ENCODE results near the gene LRMDA.

Gene LRMDA

DNA sequence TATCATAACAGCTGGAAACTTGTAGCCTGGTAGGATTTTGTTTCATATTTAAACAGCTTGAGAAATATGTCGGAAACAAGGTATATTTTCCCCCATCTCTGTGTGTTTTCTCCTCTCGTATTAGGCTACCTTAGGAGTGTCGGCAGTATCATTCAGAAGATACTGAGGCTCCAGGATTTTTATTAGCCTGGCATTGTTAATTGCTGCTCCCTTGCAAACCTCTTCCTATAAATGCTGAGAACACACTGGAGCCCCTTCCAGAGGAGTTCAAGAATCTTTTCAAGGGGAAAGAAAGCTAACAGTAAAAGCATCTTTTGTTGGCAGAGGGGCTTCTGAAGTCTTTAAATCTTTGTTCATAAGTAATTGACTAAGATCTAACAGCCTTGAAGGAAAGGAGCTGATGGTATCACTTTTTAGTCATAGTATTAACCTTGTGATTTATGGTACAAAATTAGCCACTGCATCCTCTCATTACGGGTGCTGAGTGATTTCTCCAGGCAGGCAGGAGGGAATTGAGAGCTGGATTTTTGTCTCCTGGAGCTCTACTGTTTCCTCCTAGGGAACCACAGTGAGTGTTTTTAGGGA, 998.7 kb downstream of the LRMDA start:
- in situ Hi-C loops (cut with HindIII; ENCODE audit: low sequenced_read_pairs) = no loop called here

DNA sequence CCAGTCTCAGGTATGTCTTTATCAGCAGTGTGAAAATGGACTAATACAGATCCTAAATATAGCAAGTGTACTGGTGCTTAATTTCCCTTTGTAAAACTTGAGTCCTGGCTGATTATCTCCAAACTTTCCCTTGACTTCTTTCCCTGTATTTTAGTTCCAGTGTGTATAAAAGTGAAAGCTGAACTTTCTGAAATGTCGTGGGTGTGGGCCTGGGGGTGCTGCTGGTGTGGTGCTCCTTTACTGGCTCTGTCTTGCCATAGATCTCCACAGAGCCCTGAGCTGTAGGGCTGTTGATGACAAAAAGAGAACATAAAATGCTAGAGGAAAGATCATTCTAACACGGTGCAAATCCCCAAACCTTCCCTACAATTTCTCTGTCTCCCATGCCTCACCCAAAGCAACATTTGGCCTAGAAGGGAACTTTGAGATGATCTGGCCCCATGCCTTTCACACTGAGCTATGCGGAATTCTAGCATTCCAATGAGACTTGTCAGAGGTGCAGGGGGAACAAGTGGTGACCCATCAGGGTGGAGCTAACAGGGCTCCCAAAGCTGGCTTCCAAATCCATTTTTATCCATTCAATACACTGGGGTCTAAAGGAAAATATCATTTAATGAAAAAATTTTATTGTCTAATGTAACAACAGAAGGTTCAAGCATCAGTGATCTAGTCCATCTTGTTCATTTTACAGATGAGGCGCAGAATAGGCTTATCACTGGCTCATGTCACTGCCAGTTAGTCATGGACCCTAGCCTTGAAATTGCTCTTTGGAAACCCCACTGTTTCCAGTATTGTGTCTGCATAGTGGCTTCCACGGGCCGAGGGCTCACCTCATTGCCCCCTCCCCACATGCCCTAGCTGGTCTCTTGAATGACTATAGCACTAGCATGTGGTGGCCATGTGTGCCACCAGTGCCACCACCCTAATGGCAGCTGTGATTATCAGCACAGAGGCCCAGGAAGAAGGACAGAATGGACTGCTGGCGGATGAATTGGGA, 1000.9 kb downstream of the LRMDA start:
- in situ Hi-C loops (cut with HindIII; ENCODE audit: low sequenced_read_pairs) = no loop called here

DNA sequence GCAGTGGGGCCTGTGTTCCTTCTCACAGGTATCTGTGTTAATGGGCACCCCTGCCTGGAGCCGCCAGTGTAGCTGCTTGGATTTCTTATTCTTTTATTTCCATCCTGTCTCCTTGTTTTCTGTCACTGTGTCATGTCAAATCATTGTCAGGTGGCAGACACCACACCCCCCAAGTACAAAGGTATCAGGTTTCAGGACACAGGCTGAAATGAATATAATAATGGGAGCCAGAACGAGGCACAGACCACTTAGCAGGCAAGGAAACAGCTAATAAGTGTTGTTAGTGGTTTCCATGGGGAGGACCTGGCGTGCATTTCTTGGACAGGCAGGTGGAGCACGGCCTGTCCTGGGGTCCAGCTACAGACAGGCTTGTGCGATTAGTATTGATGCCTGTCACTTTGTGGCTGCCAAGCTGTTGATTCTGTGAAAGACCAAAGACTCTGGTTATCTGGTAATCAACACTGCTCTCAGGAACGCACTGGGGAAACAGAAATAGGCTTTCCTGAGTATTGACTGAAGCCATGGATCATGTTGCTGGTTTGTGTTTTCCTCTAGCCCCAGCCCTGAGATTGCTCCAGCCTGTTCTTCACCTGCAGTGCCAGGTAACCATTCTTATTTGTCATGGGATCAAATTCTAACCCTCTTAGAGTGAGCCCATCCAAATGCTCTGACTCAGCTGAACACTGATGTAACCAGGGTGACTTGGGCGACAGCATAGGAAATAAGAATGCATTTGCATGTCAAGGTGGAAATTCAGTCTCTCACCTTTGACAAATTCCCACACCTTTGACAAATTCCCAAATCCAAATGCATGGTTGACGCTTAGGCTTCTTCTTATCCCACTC, 1002.0 kb downstream of the LRMDA start:
- in situ Hi-C loops (cut with HindIII; ENCODE audit: low sequenced_read_pairs) = no loop called here

DNA sequence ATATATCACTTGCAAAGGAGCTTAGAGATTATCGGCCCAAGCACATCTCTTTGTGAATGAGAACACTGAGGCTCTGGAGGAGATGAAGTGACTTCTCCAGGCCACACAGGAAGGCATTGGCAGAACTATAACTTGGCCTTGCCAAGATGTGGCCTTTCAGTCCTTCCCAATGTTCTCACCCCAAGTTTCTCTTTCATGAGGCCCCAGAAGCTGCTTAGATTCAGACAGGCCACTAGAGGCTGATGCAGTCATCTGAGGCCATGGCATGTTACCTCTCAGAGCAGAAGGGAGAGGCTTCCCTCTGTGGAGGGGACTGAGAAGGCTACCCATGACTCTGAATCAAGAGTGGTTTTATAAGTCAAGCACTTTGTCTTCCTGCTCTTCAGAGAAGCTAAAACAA, 1003.7 kb downstream of the LRMDA start:
- in situ Hi-C loops (cut with HindIII; ENCODE audit: low sequenced_read_pairs) = no loop called here

DNA sequence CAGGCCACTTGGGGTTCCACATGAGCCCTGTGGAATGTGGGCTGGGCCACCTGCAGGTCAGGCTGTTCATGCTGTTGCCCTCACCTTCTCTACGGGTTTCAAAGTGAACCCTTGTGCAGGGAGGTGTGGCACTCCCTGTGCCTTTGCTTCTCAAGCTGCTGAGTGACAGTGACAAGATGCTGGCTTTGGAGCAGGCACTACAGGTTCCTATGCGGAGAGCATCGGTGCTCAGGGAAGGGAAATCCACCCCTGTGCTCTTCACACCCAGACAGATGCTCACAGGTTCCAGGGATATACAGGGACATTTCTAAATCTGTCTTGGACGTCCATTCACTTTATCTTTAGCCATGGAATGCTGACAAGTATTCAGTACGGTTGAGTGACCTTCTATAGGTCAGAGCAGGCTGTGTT, 1005.0 kb downstream of the LRMDA start:
- in situ Hi-C loops (cut with HindIII; ENCODE audit: low sequenced_read_pairs) = no loop called here

DNA sequence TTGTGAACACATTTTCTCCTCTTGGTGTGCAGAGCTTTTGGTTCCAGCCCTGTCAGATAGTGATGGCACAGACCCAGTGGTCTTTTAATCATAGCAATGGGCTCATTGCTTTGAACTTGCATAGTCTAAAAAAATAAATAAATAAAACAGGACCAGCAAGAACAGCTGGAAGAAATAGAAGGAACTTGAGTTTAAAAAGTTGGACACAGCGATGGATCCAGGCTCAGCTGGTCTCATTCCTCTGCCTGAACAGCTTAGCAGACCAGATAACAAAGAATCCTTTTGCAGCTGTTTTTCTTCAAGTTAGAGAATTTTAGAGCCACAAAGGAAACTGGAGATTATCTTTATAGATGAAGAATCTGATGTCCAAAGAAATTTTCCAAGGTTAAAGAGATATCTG, 1005.6 kb downstream of the LRMDA start:
- in situ Hi-C loops (cut with HindIII; ENCODE audit: low sequenced_read_pairs) = no loop called here

DNA sequence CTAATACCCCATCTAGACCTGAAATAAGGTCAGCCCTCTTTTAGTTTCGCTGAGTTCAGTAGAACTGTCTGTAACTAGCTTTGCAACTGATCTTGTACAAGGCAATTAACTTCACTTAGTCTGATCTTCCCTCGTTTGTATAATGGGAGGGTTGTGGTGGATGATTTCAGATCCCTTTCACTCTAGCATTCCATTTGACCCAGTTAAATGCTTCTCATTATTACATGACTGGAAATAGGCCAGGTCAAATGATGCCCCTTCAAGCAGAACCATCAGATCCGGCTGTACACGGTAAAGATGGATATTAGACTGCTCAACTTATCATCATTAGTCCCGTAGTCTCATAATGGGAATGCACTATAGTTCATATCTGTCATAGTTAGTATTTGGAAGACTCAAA, 1009.0 kb downstream of the LRMDA start:
- in situ Hi-C loops (cut with HindIII; ENCODE audit: low sequenced_read_pairs) = no loop called here

DNA sequence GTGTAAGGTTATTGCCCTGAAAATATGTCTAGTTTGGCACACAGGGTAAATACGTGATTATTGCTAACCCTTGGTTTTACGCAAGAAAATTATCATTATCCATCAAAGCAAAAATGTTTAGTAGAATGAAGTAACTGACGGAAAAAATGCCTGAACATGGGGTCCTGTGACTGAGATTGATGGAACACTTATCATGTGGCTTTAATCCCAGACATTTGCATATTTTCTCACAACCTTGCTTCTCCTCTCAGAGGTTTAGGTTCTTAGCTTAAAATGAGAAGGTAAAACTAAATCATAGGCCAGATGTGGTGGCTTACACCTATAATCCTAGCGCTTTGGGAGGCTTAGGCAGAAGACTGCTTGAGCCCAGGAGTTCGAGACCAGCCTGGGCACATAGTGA, 1010.7 kb downstream of the LRMDA start:
- in situ Hi-C loops (cut with HindIII; ENCODE audit: low sequenced_read_pairs) = no loop called here

DNA sequence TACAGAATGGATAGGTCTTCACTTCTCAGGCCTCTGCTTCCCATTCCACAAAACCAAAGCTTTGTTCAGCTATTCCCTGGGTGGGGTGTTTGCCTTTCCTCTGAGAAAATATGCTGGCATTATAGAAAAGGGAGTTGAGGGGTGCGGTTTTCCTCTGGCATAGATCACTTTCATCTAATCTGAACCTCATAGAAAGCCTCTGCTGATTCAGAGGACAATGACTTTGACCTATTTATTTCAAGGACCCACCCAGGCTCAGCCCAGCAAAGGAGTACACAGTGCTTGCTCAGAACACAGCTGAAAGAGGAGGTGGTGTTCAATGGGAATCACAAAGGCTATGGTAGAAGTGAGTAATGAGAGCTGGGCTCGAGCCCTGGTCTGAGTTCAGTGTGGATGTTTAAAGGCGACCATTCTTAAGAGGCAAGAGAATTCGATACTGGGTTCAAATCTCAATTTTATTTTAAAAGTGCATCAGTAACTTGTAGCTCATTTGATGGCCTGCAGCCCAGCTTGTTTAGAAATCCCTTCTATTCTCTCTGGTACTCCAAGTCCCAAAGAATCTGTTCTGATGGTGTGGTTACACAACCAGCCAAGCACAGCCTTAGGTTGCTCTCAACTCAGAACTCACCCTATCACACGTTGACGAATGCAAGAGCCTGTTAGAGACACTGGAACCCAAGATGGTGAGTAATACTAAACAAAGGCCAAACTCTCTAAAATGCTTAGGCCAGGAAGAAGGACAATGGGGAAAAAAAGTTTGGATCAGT, 1012.8 kb downstream of the LRMDA start:
- in situ Hi-C loops (cut with HindIII; ENCODE audit: low sequenced_read_pairs) = no loop called here

DNA sequence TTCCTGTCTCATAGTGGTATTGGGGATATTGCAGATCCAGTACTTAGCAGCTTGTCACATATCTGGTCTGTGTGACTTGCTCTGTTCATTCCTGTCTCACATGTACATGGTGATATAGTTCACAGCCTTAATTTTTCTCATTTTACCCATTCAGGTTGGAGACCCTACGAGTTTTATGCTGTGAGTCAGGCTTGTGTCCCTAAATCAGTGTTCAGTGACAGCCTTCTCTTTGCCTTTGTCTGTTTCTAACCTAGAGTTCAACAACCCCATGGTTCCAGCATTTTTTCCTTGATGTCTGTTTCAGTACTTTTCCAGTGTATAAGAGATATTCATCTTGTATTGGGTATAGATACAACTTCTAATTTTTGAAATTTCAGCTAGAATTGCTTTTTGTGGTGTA, 1016.2 kb downstream of the LRMDA start:
- in situ Hi-C loops (cut with HindIII; ENCODE audit: low sequenced_read_pairs) = no loop called here

DNA sequence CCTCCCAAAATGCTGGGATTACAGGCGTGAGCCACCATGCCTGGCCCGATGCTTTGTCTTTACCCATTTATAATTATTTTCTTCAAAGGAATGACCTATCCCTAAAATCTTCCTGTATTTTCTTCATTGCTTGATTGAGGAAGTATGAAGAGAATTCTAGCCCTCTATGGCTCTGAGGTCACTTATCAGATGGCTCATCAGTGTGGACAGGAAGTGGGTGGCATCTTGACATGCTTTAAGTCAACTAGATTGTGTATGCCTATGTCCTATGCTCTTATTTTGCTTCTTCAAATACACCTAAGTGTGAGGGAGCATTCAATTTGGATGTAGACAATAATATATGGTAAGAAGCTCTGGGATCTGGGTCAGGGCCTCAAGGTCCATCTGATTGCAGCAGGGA, 1020.5 kb downstream of the LRMDA start:
- in situ Hi-C loops (cut with HindIII; ENCODE audit: low sequenced_read_pairs) = no loop called here

DNA sequence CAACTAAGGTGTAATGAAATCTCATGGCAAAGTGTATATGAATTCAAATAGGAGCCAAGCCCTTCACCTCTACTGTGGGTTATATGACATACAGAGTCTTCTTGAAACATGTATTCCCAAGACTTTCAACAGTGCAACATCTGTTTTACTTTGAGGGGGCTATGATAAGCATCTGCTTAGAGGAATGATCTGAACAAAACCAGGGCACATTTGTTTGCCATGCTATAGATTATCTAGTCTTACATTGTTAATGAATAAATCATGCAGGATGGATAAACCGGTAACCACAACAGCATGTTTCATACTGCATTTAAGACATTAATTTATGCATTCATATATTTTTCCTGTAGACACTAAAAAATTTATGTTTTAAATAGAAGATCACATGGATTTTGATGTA, 1021.9 kb downstream of the LRMDA start:
- in situ Hi-C loops (cut with HindIII; ENCODE audit: low sequenced_read_pairs) = no loop called here

DNA sequence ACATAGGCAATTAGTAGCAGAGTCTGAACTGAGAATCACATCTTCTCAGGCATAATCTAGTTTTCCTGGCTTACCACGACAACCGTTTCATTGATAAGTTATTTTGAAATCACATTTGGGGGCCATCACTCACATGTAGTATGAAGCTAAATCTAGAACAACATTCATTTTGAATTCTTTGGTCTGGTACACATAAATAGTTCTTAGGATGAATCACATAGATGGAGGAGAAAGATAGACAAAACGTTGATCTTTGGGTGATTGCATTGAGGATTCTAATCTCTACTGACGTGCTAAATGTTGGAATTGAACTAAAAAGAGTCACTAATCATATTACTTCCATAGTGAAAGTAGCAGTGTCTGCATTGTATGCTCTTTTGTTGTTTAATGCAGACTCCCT, 1022.6 kb downstream of the LRMDA start:
- in situ Hi-C loops (cut with HindIII; ENCODE audit: low sequenced_read_pairs) = no loop called here

DNA sequence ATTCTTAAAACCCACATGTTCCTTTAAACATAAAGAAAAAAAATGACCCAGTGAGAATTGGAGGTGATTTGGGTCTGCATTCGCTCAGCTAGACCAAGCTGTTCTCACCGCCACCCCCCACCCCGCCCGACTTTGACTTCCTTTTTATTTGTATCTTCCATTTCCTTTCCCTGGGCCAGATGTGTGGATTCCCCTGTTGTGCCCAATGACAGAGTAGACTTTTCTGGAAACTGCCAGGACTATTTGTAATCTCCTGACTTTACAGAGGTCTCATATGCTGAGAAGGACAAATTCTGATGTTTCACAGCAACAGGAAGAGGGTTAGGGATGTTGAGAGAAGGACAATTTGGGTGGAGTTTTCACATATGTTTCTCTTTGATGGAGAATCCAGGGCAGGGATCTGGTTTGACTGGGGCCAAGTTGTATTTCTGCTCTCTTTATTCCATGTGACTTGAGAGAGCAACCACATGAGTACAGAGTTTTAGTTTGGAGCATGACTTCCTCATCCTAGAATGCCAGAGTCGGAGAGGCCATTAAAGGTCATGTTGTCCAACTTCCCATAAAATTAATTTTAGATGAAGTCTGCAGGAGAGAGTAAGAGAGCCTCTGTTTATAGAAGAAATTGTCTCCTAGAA, 1023.2 kb downstream of the LRMDA start:
- in situ Hi-C loops (cut with HindIII; ENCODE audit: low sequenced_read_pairs) = no loop called here

DNA sequence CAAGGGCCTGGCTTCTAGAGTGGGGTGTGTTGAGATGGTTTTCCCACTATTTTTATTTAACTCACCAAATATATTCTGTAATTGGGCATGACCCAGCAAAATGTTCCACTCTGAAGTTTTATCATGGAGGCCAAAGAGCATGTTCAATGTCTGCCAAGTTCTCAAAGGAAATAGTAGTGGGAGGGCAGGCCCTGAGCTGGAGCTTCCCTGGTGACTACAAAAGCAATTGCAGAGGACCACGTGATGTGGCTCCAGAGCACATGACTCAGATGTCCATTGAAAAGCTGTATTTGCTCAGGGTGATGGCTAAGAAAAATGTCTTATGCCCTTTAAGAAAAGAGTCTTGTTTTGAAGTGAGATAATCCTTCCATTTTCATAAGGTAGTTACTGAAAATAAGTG, 1024.8 kb downstream of the LRMDA start:
- in situ Hi-C loops (cut with HindIII; ENCODE audit: low sequenced_read_pairs) = no loop called here

DNA sequence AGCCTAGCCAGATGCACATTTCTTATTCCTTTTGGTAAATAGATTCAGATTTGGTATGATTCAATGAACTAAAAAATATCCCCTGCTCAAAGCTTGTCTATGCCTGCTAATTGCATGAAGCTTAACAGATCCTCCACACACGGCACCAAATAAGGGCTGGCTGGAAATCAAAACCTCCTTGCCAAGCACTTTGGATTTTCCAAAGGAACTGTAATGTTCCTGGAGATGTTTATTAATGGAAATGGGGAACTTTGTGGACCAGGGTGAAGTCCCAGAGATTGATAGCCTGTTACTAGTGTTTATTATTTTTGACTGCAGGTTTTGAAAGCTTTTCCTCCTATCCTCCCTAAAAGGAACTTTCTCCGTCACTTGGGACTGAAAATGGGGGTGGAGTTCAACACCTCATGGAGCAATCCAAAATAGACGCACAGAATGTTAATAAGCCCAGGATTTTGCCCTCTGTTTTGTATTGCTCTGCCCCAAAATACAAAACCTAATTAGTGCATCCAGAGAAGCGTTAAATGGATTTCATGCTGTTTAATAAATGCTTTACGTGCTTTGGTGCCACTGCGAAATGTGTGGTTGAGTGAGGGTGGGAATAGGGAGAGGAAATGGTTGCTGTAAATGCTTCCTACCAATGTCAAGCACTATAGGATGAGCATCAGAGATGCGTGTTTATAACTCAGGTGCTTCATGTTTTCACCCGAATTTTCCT, 1027.7 kb downstream of the LRMDA start:
- in situ Hi-C loops (cut with HindIII; ENCODE audit: low sequenced_read_pairs) = no loop called here

DNA sequence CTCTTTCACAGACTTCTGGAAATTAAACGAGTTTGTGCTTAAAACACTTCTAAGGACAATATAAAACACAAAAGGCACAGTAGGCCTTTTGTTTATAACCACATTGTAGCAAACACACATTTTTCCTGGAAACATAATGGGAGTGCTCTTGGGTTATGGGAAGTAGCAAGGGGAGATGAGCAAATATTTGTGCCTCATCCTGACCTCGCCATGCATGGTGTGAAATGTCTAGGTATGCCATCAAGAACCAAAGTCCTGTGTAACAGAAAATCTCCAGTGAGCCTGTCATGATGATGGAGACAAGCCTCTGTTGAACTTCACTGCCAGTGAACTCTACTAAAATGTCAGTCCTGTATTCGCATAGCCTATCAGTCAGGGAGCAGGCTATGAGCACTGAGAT, 1029.6 kb downstream of the LRMDA start:
- in situ Hi-C loops (cut with HindIII; ENCODE audit: low sequenced_read_pairs) = no loop called here

DNA sequence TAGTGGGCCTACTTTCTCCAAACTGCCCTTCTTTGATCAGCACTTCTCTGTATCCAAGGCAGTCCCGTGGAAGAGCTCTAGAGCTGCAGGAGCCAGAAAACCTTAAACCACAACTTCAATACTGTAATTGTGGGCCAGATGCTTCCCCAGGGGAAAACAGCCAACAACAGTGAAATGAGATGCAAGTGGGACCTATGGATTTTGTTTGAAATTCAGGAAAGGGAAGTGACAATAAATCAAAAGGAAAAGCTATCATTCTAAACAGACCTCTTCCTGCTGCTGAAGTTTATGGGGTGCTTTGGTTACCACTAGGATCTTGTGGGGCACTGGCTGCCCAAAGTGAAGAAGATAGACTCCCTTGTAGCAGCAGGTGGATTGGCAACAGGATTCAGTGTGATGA, 1031.7 kb downstream of the LRMDA start:
- in situ Hi-C loops (cut with HindIII; ENCODE audit: low sequenced_read_pairs) = no loop called here

DNA sequence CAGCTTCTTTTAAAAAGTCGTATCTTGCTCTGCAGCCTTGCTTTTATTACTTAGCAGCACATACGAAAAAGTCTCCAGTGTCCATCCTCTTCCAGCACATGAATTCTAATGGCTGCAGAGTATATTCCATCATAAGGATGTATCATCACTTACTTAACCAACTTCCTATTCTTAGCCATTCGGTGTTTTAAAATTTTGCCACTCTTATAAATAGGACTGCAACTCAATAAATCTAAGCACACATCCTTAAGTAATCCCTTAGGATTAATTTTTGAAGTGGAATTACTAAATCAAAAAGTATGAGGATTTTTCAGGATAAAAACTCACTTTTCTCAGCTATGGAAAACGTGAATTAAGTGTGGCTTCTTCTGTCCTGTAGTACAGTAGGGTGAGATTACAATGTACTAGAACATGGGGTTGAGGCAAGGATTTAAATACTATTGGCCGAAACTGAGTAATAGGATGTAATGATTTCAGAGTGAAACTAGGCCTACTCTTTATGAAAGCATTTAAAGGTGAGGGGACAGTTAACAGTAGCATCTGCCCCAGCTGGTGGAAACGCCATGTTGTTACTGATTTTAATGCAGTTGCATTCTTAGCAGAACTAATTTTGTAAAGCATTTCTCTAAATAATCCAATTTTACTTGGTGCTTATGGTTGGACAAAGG, 1035.5 kb downstream of the LRMDA start:
- in situ Hi-C loops (cut with HindIII; ENCODE audit: low sequenced_read_pairs) = no loop called here
